SIG-M5 treated with dmso at 0.1 percent for 504 hours (cell line): ENCODE measurements around the gene APBB2.

ENCODE experiments used
- DNase-seq: peaks from one replicate; lab custom pipeline; 2025; ENCODE audit not compliant: unreplicated experiment; lab: John Stamatoyannopoulos, UW

APBB2 gene

DNA sequence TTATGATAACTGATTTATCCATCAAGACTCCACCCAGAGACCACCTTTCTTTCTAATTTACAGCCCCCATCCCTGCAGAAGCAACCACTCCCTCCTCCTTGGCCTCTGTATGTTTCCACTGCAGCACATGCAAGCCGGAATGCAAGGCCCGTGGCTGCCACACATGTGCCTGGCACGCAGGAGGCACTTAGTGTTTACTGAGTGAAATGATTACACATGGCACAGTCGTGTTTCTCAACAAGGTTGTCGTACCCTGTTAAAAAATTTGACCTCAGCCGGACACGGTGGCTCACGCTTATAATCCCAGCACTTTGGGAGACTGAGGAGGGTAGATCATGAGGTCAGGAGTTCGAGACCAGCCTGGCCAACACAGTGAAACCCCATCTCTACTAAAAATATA lies 104.3 kb downstream of the APBB2 start:
- DNase-seq = no peak

DNA sequence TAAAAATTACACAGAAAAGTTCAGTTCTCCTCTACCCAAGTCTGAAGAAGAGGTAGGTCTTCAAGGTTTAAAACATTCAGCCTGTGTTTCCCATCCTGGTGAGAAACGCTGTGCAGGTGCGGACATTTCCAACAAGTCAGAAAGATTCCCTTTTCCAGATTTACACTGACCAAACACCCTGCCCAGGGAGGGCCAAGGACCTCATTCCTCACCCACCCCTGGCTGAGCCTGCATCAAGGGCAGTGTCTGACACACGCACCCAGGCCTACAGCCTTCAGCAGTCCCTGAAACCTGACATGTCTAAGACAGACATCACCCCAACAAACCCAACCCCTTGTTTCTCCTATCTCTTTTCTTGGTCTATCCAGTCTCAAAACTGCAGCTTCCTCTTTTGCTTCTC lies 105.9 kb downstream of the APBB2 start:
- DNase-seq = no peak

DNA sequence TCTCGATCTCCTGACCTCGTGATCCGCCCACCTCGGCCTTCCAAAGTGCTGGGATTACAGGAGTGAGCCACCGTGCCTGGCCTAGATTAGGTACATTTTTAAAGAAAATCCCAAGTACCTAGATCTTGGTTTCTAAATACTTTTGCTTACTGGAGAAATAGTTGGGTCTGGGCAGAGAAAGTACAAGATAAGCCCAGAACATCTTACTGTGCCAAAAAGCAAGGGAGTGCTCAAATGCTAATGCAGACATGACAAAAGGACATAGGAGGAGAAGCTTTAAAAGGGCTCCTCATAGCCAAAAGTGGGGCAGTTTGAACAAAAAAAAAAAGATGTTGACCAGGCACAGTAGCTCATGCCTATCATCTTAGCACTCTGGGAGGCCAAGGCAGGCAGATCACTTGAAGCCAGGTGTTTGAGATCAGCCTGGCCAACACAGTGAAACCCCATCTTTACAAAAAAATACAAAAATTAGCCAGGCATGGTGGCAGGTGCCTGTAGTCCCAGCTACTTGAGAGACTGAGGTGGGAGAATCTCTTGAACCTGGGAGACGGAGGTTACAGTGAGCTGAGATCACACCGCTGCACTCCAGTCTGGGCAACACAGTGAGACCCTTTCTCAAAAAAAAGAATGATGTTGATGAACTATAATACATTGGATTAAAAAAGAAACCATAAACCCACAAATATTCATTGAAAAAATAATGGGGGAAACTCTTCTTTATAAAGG lies 107.5 kb downstream of the APBB2 start:
- DNase-seq = no peak

DNA sequence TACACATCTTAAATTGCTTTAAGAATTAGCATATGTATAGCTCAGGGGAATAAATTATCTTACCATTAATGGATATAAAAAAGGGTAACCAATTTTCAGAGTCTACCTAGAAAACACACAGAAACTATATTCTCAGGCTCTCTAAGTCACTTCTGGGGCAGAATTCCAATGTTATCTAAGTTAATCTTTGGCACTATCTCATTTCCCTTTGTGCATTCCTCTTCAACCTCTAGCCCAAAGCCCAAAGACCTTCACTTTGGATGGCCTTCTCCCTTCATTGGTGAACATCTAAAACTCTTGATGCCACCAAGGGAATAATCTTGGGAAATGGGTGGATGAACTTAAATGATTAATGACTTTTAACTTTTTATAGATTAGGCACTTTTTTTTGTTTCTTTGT lies 108.3 kb downstream of the APBB2 start:
- no peak for DNase-seq

DNA sequence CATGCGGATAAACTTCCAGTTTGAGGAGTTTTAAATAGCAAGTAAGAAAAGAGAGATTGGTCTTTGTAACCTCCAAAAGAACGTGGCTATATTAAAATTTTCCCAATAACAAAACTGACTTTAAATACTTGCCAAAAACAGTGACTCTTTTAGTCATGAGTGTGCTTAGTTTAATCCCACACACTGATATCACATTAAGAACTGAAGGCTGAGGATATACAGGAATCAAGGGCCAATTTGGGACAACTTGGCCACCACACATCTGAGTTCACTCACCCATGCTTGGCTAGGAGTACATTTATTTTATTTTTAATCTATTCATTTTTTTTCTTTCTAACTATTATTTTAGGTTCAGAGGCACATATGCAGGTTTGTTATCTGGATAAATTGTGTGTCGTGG lies 110.2 kb downstream of the APBB2 start:
- DNase-seq = no peak

DNA sequence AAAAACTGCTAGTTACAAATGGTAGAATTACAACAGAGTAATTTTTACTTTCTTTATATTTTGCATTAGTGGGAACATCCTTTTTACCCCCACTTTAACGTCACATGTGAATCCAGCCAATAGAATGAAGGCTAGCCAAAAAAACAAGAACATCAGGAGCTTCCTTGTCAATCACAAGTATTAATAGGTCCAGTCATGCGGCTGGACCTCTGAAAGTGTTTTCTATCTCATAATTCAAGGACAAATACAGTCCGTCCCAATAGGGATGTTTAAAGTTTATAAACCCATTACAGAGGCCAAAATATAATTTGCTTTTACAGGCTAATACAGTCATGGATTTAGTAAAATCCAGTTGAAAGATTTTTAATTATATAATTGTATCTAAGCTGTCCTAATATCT lies 110.7 kb downstream of the APBB2 start:
- no peak for DNase-seq

DNA sequence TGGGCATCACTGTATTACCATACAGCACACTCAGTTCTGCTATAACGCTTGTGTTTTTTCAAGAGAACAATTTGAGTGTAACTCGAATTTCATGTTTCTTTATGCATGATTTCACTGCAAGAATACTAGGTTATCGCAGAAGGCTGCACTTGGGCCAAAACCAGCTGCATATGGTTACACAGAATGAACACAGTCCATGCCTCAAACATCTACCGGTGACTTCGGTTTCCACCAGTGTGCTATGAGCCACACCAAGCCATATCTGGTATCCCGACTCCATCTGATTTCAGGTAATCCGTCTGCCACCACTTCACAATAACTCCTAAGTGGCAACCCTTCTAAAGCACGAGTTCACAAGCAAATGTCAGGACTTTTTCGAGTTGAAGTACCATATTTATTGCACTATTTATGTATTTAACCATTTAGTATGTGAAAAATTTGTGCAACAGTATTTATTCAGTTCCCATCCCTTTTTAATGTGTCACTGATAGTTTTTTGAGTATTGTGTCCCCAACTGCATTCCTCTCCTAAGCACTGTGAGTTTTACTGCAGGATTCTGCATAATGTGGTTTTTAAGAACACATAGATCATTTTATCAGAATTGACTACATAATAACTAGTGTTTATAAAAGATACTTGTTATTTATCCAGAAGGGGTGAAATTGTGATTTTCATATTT lies 111.8 kb downstream of the APBB2 start:
- no peak for DNase-seq

DNA sequence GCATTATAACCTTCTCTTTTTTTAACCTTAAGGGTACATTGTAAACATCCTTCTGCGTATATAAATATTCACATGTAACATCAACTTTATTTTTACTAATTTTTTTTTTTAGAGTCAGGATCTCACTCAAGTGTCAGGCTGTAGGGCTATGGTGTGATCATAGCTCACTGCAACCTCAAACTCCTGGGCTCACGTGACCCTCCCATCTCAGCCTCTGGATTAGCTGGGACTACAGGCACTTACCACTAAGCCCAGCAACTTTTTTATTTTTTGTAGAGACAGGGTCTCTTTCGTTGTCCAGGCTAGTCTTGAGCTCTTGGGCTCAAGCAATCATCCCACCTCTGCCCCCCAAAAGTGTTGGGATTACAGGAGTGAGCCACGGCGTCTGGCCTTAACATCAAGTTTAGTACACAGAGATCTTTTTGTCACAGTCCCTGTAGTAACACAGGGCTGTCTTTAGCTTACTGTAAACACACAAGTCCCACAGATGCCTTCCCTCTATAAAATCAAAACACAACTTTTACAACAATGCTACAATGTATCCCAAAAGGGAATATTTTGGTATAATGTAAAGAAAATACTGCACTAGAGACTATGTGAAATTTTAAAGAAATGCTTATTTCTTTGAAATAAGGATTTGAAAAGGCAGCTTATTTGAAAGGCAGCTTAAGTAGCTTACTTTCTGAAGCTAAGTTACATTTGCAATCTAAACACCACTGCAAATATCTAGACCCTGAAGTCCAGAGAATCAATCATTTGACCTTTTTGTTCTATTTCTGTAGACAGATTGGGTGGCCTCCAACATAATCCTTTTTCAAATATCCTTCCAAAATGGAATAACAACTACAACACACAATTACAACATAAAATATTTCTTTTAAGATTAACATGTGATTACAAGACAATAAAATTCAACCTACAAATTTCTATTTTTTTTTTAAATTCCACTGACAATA lies 116.0 kb downstream of the APBB2 start:
- DNase-seq = no peak

DNA sequence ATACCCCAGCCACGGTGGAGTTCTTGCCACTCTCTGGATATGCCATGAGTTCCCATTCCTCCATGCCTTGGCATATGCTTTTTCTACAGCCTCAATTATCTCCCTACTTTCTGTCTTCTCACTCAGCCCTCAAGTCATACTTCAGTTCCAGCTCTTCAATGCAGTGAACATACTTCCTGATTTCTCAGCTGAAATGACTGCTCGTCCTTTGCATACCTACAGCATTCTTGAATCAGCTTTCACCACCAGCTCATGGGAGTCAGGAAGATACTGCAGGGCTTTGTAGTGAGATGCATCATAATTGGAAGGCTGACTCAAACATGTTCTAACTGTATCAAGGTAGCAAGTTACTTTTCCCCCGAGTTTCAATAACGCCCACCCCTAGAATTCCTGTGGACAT lies 118.4 kb downstream of the APBB2 start:
- DNase-seq = no peak

DNA sequence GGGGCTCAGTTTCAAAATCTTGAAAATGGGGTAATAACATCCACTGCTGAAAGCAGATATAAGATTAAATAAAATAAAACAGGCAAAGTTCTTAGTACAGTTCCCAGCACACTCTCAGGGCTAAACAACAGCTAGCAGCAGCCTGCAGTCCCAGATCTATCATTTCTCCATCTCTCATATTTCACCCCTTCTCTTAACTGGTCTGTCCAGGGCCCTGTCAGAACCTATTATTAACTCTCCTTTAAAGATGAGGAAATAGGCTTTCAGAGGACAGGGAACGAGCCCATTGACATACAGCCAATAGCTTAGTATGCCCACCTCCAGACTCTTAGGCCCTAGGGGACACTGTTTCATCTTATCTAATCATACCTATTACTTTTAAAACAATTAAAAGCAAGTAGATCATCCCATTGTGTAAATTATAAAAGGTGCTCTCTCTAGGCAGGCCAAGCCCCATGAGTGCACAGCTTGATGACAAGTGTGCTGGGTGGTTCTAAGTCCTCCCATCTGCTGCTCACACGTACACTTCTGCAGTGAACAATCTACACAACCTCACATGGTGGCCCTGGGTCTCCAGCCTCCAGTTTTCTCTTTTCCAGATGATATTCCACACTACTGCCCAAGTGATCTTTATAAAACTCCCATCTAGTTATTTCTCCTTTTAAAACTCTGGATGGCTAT lies 119.0 kb downstream of the APBB2 start:
- no peak for DNase-seq

DNA sequence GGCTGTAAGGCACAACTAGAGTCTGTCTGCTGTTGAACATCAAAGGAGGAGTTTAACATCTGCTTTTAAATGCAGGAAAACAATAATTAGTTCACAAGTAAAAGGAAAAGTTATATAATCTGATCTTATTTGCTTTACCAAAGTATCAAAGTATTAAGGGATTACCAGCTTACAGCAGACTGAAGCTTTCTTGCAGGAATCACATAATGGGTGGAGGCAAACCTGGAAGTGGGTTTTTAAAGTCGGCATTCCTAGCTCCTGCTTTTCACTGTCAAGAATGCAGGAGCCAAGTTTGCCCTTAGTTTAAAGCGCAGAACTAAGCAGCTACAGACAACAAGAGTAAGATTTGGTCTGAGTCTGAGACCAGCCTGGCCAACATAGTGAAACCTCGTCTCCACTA lies 122.2 kb downstream of the APBB2 start:
- DNase-seq = no peak

DNA sequence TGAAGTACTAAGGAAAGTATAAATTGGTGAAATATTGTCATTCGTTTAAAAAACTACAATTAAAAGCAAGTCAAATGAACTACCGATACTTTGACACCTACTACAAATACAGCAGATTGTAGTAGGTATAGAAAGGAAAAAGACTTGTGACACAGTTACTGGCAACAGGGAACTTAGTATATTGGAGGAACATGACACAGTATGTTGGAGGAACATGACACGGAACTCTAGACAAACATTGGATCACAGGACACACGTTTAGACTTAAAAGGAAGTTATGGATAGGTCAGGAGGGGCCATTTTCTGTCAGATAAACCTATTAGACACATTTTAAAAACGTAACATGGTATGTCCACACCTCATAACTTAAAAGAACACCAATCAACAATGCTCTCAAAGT lies 132.5 kb downstream of the APBB2 start:
- no peak for DNase-seq

DNA sequence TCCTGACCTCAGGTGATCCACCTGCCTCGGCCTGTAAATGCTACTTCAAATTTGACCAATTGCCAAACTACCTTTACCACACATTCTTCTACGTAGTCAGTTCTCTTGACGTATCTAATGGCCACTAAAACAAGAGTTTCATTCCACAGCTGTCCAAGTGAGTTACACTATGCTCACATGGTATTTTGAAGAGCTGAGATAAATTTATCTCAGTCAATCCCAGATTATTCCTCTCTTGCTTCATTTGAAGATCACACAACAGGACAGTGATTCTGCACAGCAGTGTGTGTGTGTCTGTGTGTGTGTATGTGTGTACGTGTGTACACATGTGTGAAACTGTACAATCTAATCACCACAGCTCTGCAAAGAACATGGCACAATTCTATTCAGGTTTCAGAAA lies 133.4 kb downstream of the APBB2 start:
- no peak for DNase-seq

DNA sequence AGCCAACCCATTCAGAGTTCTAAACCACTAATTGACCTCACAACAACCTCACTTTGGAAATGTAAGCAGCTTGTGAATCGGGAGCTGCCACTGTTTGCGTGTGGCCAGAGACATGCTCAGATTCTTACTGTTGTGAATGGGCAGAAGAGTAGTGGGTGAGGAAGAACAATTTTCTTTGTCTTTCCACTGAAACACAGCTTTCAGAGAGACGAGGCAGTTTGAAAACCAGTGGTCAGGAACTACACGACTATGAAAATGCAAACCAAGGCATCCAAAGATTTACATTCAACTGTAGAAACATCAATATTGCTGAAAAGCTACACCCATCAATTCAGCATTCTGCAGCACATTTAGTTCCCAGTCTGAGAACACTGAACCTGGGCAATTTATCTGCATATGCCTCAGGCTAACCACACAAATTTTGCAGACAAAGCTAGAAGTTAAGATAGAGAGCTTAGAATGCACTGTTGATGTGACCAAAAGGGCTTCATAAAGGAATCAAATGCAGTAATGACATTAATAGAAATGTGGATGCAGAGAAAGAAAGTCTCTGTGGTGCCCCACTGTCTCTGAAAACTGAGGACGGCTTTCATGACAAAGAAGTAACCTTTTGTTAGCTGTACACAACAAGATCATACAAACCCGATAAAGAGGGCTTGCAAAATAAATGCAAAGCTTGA lies 134.3 kb downstream of the APBB2 start:
- DNase-seq = no peak

DNA sequence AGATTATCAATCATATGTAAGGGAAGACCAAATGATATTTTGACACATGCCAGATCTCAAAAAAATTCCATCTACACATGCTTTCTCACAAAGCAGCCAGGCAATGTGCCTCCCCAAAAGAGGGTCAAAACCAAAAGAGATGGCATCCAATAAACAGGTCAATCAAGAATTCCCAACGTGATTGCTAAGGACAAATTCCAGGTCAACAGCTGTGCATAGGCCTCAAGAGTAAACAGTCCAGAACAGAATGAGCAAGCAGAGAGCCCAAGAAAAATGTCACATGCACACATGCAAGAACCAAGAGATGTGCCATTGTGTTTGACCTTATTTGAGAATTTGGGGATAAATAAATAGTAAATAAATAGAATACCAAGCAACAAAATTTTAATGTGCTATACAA lies 136.7 kb downstream of the APBB2 start:
- DNase-seq = no peak

DNA sequence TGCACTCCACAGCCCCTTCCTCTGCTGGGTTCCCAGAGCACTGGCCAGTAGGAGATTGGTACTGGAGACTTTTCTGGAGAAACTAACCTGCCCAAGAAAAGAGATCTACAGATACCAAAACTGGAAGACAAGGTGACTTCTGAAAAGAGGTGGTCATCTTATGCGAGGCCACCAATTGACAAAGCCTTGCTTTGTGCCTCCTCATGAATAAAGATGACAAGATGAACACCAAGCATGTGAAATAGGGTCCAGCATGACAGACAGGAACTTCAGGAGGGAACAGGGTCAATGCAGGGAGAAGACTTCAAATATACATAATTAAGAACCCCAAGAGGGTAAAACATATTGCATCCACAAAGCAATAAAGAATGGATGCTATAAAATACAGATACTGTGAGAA lies 137.9 kb downstream of the APBB2 start:
- DNase-seq = no peak

DNA sequence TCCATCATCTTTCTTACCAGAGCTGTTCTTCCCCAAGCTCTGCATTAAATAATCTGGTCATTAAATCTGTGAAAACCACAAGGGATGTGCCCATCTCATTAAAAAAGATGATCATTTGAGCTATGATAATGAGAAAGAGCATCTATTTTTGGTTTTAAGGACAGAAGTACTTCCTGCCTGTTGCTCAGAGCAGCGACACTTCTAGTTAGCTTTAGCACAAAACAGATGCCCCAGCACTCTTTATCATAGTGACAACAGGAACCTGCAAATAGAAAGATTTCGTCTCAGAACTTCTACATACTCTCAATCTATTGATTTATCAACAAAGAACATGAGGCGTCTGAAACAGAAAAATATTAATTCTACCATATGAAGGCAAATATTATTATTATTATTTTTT lies 140.1 kb downstream of the APBB2 start:
- DNase-seq = no peak

DNA sequence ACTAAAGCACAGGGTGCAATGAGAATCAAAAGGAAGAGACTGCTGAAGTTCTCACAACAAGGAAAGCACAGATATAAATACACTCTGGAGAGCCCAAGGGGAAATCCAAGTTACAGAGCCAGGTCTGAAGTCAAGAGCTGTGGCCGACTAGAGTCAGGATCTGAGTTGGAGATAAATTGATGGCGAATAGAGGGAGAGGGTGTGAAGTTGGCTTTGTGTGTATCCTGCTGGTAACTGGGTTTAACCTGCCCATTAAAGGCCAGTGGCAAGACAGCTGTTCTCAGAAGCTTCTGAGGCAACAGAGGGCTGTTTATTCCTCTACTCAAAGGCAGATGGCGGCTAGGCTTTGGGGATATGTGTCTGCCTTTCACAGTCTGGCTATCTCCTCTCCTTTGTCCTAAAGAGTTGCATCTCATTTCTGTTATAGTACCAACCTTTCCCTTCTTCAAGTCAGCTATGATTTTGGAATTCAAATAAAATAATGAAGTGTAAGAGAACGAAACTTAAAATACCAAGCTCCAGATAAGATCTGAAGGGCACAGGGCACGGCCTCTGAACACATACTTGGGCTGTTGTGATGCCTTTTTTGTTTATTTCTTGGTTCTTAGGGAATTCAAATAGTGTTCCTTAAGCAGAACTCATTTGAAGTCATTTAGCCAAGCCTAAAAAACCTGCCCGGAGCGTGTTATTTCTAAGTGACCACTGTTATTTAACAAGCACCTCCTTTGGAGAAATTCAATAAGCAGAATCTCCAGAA lies 142.1 kb downstream of the APBB2 start:
- DNase-seq = no peak

DNA sequence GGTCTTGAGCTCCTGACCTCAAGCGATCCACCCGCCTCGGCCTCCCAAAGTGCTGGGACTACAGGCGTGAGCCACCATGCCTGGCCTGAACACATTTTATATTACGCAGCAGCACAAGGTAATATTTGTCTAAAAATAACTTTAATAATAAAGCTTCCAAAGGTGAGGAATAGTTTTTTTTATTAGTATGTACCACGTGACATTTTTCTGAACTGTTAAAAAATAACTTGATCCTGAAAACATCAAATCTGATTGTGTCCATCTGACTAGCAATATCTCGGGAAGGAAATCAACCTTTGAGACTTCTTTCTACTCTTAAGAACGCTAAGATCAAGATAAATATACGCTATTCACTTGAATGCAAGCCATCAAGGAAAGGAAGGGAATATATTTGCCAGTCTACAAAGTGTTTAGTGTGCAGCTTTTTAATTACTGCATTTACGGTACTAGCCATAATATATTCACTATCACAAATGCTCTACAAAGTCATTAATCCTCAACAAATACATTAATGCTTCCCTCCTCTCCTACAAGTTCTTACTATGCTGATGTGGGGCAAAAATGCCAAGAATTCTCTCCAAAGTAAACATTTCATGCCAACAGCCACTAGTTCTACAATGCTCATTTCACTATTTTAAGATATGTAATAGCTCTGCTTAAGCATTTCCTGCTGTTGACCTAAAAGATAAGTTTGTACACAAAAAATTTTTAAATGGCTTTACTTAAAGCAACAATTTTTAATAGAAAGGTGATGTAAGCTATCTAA lies 143.6 kb downstream of the APBB2 start:
- no peak for DNase-seq
